Measurements from ENCODE around the gene PRAC2. TPM values are rescaled to one million over a fixed set of nuclear protein-coding genes. Genes with fewer than 3 reads are reported as not detected.

PRAC2 gene
- total and polyA plus RNA-seq, 2 donors (not counting 1 experiment from before 2014, with no cell fraction given): not detected

GRCh38 chr17:48719642-48720265, 3.2 kb upstream of the PRAC2 start:
- Histone ChIP-seq H3K4me3 (replicated peaks in 1 of 4; ENCODE audit: control extremely low read depth in 1 of 4, insufficient read depth in 1 of 4, low read depth in 3 of 4, low read length in 4 of 4) (no peak overlapping the region), H3K27ac (ENCODE audit: insufficient read depth, low read length) (no peak overlapping the region), H3K9ac (ENCODE audit: insufficient read depth, low read length) (no peak overlapping the region), H3K27me3 (ENCODE audit: control insufficient read depth, insufficient read depth, low read length) (peaks cover 82% of the 10 kb centered on the region), H2AFZ (ENCODE audit: low read length) (no peak overlapping the region), H3K9me3 (ENCODE audit: control insufficient read depth, insufficient read depth, low read depth, low read length) (no peaks in the 10 kb centered on the region), H4K20me1 (ENCODE audit: control insufficient read depth, extremely low read depth, insufficient read depth, low read length) (no peaks in the 10 kb centered on the region), H3K4me1 (ENCODE audit: control insufficient read depth, extremely low read depth, insufficient read depth, low read length) (peaks cover under 1% of the 10 kb centered on the region), H3K4me2 (ENCODE audit: extremely low read depth, insufficient read depth, low read length) (no peak overlapping the region), H3K79me2 (ENCODE audit: control insufficient read depth, insufficient read depth, low read length) (no peaks in the 10 kb centered on the region), H3K36me3 (ENCODE audit: control insufficient read depth, insufficient read depth, low read length) (no peaks in the 10 kb centered on the region)
- no peak for TF ChIP-seq EZH2 (IDR thresholded peaks at IDR 0.05; ENCODE audit: low read length, missing control alignments)
- TF ChIP-seq, protein P1, sequence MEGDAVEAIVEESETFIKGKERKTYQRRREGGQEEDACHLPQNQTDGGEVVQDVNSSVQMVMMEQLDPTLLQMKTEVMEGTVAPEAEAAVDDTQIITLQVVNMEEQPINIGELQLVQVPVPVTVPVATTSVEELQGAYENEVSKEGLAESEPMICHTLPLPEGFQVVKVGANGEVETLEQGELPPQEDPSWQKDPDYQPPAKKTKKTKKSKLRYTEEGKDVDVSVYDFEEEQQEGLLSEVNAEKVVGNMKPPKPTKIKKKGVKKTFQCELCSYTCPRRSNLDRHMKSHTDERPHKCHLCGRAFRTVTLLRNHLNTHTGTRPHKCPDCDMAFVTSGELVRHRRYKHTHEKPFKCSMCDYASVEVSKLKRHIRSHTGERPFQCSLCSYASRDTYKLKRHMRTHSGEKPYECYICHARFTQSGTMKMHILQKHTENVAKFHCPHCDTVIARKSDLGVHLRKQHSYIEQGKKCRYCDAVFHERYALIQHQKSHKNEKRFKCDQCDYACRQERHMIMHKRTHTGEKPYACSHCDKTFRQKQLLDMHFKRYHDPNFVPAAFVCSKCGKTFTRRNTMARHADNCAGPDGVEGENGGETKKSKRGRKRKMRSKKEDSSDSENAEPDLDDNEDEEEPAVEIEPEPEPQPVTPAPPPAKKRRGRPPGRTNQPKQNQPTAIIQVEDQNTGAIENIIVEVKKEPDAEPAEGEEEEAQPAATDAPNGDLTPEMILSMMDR (conservative IDR thresholded peaks at IDR 0.05 in 1 of 2, IDR thresholded peaks at IDR 0.05 in 1 of 2; ENCODE audit: low read depth in 1 of 2, low read length in 2 of 2): no peak
- peak in 1 of 2 donors; percentile 23 for DNase-seq (ENCODE audit: low read depth in 2 of 2)

- TF ChIP-seq, protein P1 (conservative IDR thresholded peaks at IDR 0.05 in 1 of 2, IDR thresholded peaks at IDR 0.05 in 1 of 2; ENCODE audit: low read depth in 1 of 2, low read length in 2 of 2): no peak
- peak; percentile 46 for TF ChIP-seq EZH2 (IDR thresholded peaks at IDR 0.05; ENCODE audit: low read length, missing control alignments)
- no peaks in the 10 kb centered on the region for H3K79me2 ChIP-seq (ENCODE audit: control insufficient read depth, insufficient read depth, low read length)
- no peak overlapping the region for H3K9ac ChIP-seq (ENCODE audit: insufficient read depth, low read length)
- H3K9me3 ChIP-seq (ENCODE audit: control insufficient read depth, insufficient read depth, low read depth, low read length): no peaks in the 10 kb centered on the region
- peaks cover 4% of the 10 kb centered on the region for H3K4me1 ChIP-seq (ENCODE audit: control insufficient read depth, extremely low read depth, insufficient read depth, low read length)
- no peak for DNase-seq (ENCODE audit: low read depth in 2 of 2)
- H3K27ac ChIP-seq (ENCODE audit: insufficient read depth, low read length): no peak overlapping the region
- H4K20me1 ChIP-seq (ENCODE audit: control insufficient read depth, extremely low read depth, insufficient read depth, low read length): no peaks in the 10 kb centered on the region
- H3K4me2 ChIP-seq (ENCODE audit: extremely low read depth, insufficient read depth, low read length): no peak overlapping the region
- H3K36me3 ChIP-seq (ENCODE audit: control insufficient read depth, insufficient read depth, low read length): no peaks in the 10 kb centered on the region
- H3K4me3 ChIP-seq (replicated peaks in 1 of 4; ENCODE audit: control extremely low read depth in 1 of 4, insufficient read depth in 1 of 4, low read depth in 3 of 4, low read length in 4 of 4): no peak overlapping the region
- peaks cover 87% of the 10 kb centered on the region for H3K27me3 ChIP-seq (ENCODE audit: control insufficient read depth, insufficient read depth, low read length)
- H2AFZ ChIP-seq (ENCODE audit: low read length): no peak overlapping the region
Measured at GRCh38 chr17:48720266-48721008, 2.5 kb upstream of the PRAC2 start.

- H3K9me3 ChIP-seq (ENCODE audit: control insufficient read depth, insufficient read depth, low read depth, low read length): no peaks in the 10 kb centered on the region
- H3K27ac ChIP-seq (ENCODE audit: insufficient read depth, low read length): no peak overlapping the region
- no peak overlapping the region for H3K9ac ChIP-seq (ENCODE audit: insufficient read depth, low read length)
- H3K4me3 ChIP-seq (replicated peaks in 1 of 4; ENCODE audit: control extremely low read depth in 1 of 4, insufficient read depth in 1 of 4, low read depth in 3 of 4, low read length in 4 of 4): no peak overlapping the region
- peaks cover 4% of the 10 kb centered on the region for H3K4me1 ChIP-seq (ENCODE audit: control insufficient read depth, extremely low read depth, insufficient read depth, low read length)
- H3K79me2 ChIP-seq (ENCODE audit: control insufficient read depth, insufficient read depth, low read length): no peaks in the 10 kb centered on the region
- H3K36me3 ChIP-seq (ENCODE audit: control insufficient read depth, insufficient read depth, low read length): no peaks in the 10 kb centered on the region
- no peak overlapping the region for H2AFZ ChIP-seq (ENCODE audit: low read length)
- H3K27me3 ChIP-seq (ENCODE audit: control insufficient read depth, insufficient read depth, low read length): peaks cover 89% of the 10 kb centered on the region
- TF ChIP-seq, protein P1 (conservative IDR thresholded peaks at IDR 0.05 in 1 of 2, IDR thresholded peaks at IDR 0.05 in 1 of 2; ENCODE audit: low read depth in 1 of 2, low read length in 2 of 2): no peak
- TF ChIP-seq EZH2 (IDR thresholded peaks at IDR 0.05; ENCODE audit: low read length, missing control alignments): no peak
- no peak for DNase-seq (ENCODE audit: low read depth in 2 of 2)
- H3K4me2 ChIP-seq (ENCODE audit: extremely low read depth, insufficient read depth, low read length): no peak overlapping the region
- no peaks in the 10 kb centered on the region for H4K20me1 ChIP-seq (ENCODE audit: control insufficient read depth, extremely low read depth, insufficient read depth, low read length)
Measured at GRCh38 chr17:48721009-48721402, 2.0 kb upstream of the PRAC2 start.

All from fibroblast of lung (primary cell).